Measurements from ENCODE around the gene CLEC4M.

The CLEC4M gene, protein sequence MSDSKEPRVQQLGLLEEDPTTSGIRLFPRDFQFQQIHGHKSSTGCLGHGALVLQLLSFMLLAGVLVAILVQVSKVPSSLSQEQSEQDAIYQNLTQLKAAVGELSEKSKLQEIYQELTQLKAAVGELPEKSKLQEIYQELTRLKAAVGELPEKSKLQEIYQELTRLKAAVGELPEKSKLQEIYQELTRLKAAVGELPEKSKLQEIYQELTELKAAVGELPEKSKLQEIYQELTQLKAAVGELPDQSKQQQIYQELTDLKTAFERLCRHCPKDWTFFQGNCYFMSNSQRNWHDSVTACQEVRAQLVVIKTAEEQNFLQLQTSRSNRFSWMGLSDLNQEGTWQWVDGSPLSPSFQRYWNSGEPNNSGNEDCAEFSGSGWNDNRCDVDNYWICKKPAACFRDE

DNA sequence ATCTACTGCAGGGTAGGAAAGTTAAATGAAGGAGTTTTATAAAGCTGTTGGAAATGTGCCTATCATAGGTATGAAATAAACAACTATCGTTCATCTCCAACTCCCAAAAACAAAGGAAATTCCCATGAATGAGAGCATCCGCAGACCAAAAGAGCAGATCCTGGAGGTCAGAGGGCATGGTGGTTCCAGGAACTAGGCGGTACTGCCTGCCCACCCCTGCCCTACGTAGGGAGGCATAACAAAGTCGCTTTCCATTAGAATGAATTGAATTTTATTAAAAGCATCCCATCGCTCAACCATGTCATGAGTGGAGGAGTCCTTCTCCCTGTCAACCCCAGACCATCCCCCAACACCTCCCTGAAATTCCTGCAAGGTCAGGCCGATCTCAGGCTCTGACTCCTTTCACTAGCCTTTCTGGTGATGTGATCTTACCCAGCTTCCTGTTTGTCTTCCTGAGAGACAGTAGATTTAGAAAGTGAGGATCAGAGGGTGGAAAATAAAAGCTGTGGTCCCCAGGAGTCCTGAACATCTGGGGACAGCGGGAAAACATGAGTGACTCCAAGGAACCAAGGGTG, at the start of gene CLEC4M:
Gene CLEC4M (plus strand): TSS at position 525 of the 575 bp plus-strand sequence. CDS start 24 bp downstream, at position 549.
- DNase-seq: no peak

DNA sequence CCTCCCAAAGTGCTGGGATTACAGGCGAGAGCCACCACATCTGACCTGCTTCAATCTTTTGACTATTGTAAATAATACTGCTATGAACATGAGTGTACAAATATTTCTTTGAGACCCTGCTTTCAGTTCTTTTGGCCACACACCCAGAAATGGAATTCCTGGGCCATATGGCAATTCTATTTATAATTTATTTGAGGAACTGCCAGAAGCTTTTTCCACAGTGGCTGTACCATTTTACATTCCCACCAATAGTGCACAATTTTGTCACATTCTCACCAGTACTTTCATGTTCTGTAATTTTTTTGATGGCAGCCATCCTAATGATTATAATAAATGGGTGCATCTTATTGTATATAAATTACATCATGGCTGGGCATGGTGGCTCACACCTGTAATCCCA, 47.4 kb upstream of the CLEC4M start:
- DNase-seq: no peak

DNA sequence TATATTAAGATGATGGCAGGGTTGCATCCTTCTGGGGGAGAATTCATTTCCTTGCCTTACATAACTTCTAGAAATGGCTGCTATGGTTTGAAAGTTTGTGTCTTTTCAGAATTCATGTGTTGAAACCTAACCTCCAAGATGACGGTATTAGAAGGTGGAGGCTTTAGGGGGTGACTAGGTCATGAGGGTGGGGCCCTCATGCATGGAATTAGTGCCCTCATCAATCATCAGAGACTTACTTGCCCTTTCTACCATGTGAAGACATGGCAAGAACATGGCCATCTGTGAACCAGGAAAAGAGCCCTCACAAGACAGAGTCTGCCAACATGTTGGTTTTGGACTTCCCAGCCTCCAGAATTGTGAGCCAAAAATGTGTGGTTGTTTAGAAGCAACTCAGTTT, 46.3 kb upstream of the CLEC4M start:
- no peak for DNase-seq

DNA sequence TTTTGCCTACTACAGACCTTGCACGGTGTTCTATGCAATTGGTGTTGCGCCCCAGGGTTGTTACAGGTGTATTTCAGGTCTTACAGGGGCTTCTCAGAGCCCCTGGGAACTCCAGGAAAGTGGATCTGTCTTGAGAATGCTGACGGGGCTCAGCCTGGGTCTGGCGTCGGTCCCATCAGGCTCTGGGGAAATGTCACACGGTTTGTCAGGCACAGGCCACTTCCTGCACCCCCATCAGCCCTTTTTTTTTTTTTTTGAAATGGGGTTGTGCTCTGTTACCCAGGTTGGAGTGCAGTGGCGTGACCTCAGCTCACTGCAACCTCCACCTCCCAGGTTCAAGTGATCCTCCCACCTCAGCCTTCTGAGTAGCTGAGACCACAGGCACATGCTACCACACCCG, 44.4 kb upstream of the CLEC4M start:
- DNase-seq: no peak

DNA sequence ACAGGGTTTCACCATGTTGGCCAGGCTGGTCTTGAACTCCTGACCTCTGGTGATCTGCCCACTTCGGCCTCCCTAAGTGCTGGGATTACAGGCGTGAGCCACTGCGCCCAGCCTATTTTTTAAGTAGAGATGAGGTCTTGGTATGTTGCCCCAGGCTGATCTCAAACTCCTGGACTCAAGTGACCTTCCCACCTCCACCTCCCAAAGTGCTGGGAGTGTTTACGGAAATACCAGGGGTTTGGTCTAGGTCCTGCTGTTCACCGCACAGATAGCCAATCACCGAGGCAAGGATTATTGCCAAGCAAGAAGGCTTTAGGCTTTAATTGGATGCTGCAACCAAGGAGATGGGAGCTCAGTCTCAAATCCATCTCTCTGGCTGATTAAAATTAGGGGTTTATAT, 42.7 kb upstream of the CLEC4M start:
- no peak for DNase-seq

DNA sequence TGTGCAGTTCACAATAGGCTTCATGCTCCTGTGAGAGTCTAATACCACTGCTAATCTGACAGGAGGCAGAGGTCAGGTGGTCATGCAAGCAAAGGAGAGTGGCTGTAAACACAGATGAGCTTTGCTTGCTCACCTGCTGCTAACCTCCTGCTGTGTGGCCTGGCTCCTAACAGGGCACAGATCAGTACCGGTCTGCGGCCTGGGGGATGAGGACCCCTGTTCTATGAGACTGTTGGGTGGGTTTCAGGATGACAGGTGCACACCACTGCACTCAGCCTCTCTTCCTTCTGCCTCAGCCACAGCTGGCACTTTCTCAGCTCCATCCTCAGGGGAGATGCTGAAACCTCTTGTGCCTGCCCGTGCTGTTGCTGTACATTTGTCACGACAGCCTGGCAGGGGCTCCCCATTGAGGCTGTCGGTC, 40.8 kb upstream of the CLEC4M start:
- DNase-seq: no peak

DNA sequence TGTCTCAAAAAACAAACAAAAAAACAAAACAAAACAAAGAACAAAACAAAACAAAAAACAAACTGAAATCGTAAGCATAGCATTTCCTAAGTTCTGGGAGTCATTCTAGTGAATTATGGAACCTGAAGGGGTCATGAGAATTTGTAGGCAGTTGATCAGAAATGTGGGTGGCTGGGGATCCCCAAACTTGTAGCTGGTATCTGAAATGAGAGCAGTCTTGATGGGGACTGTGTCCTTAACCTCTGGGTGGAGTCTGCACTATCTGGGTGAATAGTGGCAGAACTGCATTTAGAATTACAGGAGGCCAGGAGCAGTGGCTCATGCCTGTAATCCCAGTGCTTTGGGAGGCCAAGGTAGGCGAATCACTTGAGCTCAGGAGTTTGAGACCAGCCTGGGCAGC, 37.3 kb upstream of the CLEC4M start:
- no peak for DNase-seq

DNA sequence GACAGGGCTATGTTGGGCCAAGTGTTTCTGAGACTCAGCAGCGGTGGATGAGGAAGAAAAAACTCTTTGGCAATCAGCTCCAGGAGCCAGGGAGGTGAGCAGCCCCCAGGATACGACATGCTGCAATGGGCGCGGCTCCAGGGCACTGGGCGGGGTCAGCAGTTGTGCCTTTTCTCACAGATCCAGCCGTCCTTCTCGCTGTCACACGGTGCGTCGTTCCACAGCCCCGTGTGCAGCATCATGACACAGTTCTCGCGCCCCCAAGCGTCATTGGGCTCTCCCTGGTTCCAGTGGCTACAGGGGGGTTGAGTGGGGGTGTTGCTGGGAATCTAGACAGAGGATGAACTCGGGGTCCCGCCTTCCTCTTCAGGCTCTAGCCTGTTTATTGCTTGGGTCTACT, 33.8 kb upstream of the CLEC4M start:
- no peak for DNase-seq

DNA sequence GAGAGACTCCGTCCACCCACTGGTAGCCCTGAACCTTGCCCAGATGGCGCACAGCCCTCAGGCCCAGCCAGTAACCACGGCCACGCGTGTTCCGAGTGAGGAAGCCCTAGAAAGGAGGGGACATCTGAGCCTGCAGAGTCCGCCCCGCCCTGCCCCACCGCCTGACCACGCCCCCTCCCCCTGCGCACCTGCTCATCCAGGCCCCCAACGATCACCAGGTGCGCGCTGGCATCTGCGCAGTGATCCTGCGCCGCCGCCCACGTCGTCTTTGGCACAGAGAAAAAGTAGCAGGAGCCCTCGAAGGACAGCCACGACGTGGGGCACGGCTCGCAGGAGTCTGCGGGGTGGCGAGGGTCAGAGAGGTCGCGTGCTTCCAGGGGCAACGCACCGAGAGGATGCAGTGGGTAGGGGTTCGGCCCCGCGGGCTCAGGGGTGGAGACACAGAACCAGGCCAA, 33.2 kb upstream of the CLEC4M start:
- DNase-seq: no peak

DNA sequence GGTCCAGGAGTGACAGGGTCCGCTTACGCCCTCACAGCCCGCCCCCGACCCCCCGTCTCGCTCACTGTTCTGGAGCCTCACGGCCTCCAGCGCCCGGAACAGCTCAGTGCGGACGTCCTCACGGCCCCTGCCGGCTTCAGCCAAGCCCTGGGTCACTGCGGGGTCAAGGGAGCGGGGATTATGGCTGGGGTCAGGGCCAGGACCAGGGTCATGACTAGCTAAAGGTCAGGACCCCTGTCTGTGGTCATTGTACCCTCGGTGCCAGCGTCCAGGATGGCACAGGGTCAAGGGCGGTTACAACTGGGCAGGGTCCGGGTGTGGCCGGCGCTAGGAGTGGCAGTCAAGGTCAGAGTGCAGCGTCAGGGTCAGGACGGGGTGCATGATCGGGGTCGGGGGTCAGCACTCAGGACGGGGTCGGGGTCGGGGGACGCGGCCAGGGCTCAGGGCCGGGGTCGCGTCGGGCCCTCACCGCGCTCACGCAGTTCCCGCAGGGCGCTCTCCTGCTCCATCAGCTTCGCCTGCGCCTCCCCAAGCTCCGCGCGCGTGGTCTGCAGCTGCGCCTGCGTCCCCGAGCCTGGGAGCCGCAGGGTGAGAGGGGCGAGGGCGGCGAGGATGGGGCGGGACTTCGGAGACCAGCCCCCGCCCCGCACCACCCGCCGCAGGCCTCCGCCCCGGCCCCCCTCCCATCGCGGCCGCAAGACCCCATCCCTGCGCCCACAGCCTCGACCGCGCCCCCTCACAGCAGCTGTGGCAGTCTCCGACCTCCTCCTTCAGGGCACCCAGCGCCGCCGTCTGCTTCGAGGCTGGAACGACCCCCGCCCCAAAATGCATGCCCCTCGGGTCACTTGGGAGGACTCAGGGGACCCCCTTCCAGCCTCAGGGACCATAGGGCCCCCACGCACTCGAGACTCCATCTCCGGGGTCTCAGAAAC, 32.5 kb upstream of the CLEC4M start:
- DNase-seq: no peak

DNA sequence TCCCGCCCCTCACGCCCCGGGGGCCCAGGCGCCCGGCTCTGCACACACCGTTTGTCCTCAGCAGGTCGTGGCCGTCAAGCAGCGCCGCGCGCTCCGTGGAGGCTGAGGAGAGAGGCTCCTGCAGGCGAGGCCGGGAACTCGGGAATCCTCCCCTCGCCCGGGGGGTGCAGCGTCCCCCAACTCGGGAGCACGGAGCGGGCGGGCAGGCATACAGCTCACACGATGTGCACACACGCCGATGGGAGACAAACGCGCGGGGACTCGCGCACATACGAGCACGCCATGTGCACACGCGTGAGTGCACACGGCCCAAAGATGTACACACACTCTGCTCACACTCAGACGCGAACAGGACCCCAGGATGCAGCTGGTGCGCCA, 31.8 kb upstream of the CLEC4M start:
- no peak for DNase-seq

DNA sequence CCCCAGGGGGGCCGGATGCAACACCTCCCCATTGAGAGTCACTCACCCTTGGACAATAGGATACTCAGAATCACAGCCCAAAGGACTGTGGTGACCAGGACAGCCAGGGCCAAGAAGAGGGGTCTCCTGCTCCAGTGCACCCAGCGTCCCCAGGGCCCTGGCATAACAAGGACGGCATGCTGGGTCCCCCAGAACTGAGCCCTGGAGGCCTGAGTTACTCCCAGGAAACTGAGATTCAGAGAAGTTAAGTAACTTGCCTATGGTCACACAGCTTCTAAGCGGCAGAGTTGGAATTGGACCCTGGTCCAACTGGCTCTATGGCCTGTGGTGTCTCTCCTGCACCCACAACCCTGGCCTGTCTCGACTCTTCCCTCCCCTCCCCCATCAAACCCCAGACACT, 31.4 kb upstream of the CLEC4M start:
- DNase-seq: no peak

DNA sequence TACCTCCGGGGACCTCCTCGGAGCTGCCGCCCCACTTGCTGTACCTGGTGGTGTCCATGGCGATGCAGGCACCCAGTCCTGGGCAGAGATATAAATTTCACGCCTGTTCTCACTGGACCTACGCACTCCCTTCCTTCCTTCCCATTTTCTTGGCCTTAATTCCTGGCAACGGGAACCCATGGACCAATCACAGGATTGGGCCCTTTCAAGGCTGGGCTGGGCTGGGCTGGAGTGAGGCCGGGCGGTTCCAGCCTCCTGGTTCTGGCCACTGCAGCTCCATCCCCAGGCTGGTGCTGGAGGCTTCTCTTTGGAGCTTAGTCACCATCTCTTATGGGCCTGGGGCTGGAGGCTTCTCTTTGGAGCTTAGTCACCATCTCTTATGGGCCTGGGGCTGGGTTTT, 31.0 kb upstream of the CLEC4M start, which contains the start of gene CLEC4G:
Gene CLEC4G (minus strand): TSS at position 66 of the 400 bp plus-strand sequence. CDS start 8 bp downstream, at position 58.
- DNase-seq: no peak

DNA sequence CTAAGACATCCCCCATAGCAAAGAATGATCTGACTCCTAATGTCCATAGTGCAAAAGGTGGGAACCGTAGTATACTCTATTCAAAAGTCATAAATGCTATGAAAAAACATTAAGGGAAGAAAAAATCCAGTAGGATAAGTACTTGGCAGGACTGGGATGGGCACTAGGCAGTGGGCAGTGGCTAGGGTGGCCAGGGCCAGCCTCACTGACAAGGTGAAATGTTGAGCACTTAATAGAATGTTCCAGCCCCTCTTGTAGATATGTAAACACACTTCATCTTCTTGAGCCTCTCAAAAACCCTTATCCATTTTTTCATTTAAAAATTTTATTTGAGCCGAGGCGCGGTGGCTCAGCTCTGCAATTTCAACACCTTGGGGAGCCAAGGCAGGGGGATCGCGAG, 29.7 kb upstream of the CLEC4M start:
- no peak for DNase-seq

DNA sequence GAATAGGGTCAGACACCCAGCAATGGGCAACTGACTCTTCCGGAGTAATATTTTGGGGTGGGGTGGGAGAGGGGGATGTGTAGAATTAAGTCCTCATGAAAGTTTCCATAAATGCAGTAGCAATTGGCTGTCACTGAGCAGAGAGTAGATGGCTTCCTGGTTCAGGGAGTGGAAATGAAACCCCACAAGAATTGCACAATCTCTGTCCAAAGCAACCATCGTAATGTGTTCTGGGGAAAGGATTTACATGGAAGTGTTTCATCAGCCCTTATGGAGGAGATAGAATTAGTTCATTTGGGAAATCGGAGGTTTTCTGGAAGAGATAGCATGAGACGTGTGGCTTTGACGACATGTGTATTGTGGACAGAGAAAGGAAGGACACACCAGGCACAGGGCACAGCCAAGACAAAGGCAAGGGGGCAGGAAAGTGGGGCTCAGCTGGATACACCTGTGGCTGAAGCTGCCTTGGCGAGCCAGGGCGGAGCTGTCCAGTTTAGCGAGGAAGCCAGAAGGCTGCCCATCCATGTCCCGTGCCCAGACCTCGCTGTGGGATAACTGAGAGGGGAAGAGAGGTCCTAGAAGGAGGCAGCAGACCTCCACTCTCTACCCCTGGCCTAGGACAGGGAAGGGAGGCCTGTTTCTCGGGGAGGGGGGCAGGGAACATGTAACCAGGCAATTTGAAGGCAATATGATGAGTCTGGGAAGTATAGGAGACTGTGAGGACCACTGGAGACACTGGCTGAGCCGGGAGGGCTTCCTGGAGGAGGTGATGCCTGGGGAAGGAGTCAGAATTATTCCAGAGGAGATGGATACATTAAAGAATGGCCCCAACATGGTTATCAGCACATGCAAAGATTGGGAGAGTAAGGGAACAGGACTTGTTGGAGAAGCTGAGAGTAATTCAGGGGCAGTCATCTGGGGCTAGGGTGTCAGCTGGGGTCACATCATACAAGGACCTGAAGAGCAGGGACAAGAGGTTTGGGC, 28.5 kb upstream of the CLEC4M start:
- no peak for DNase-seq

DNA sequence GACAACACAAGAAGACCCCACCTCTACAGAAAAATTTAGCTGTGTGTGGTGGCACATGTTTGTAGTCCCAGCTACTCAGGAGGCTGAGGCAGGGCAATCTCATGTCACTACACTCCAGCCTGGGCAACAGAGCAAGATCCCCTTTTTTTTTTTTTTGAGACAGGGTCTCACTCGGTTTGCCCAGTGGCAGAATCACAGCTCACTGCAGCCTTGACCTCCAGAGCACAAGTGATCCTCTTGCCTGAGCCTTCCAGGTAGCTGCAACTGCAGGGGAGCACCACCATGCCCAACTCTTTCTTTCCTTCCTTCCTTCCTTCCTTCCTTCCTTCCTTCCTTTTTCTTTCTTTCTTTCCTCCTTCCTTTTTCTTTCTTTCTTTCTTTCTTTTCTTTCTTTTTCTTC, 26.9 kb upstream of the CLEC4M start:
- DNase-seq: no peak

DNA sequence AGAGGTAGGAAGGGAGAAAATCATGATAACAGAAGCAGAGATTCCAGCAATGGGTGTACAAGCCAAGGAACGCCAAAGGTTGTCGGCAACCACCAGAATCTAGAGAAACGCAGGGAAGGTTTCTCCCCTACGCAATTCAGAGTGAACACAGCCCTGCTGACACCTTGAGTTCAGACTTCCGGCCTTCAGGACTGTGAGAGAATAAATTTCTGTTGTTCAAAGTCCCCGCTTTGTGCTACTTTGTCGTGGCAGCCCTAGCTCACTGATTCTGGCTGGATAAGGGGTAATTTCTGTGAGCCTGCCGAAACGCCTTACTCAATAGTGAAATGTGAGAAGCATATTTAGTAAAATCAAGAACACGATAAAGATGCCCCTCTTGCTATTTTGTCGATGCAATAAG, 25.8 kb upstream of the CLEC4M start:
- no peak for DNase-seq

DNA sequence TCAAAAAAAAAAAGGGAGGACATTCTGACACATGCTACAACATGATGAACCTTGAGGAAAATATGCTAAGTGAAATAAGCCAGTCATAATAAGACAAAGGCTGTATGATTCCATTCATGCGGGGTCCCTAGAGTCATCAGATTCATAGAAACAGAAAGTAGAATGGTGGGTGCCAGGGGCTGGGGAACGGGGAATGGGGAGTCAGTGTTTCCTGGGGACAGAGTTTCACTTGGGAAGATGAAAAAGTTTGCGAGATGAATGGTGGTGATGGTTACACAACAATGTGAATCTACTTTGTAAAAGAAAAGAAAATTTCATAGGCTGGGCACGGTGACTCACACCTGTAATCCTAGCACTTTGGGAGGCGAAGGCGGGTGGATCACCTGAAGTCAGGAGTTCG, 25.0 kb upstream of the CLEC4M start:
- no peak for DNase-seq

DNA sequence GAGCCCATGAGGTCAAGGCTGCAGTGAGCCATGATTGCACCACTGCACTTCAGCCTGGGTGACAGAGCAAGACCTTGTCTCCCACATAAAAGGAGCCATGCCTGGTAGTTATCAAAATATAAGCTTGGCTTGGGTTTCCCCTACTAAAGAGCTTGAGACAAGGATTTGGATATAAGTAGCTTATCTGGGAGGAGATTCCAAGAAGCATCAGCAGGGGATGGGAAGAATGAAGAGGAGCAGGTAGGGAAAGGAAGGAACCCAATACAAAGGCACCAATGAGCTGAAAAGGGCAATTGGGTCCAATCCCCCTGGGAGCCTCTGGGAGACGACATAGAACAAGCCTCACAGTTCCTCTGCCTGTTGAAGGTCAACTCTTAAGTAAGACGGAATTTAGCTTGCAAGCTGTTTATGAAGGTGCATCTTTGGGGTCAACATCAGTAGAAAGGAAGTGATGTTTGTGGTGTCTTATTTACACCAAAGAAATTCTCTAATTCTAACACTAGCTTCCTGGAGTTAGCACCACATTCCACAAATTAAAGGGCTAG, 23.8 kb upstream of the CLEC4M start:
- DNase-seq: no peak

DNA sequence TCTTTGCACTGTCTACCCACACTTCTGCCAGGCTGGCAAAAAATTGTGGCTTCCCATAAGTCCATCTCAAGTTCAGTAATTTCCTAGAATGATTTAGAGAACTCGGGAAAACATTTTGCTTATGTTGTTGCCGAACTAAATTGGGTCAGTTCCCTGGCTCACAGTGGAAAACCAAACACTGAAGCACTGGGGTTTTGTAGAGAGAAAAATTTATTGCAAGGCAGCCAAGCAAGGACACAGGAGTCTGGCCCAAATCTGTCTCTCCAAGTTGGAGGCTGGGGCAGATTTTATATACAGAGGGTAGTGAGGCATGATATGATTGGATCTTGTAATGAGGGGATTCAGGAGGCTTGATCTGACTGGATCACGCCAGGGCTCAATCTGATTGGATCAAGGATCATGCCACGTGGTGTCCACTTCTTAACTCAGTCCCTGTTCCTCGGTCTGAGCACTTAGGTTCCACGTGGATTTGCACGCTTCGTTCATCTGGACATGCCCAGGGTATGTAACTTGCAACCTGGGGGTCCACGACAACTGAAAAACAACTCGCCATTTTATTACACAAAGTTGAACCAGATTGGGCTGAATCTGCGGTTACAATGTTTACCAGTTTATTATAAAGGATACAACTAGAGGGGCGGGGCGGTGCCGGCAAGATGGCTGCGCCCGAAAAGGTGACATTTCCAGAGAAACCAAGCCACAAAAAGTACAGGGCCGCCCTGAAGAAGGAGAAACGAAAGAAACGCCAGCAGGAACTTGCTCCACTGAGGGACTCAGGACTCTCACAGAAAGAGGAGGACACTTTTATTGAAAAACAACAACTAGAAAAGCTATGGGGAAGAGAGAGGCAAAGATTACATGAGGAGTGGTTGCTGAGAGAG, 23.0 kb upstream of the CLEC4M start:
- DNase-seq: no peak

DNA sequence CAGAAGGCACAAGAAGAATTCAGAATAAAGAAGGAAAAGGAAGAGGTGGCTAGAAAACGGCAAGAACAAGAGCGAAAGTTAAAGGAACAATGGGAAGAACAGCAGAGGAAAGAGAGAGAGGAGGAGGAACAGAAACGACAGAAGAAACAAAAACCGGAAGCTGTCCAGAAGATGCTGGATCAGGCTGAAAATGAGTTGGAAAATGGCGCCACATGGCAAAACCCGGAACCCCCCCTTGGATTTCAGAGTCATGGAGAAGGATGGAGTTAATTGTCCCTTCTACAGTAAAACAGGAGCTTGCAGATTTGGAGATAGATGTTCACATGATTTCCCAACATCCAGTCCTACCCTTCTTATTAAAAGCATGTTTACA, 22.4 kb upstream of the CLEC4M start:
- no peak for DNase-seq

Measured in activated effector memory CD4-positive, alpha-beta T cell treated with Interleukin-2 at 50 U/mL for 16 hours (primary cell).